GM21528 (cell line): ENCODE results near the gene TIGD1.
"Not testable (repeated sequence)": the region's sequence is repeated elsewhere in the genome, so short reads cannot be mapped to it uniquely, and the experiment has no call there.

ENCODE experiments used
- ATAC-seq: cut with Tn5 transposase; IDR thresholded peaks from one replicate; pipeline ENCODE4 v1.9.1; 2021; ENCODE audit warnings: mild to moderate bottlenecking, moderate library complexity; ENCODE audit not compliant: unreplicated experiment, low FRiP score

TIGD1 gene

GRCh38 chr2:232571026-232571474 is 20.7 kb upstream of the TIGD1 start:
- no peak for ATAC-seq

DNA sequence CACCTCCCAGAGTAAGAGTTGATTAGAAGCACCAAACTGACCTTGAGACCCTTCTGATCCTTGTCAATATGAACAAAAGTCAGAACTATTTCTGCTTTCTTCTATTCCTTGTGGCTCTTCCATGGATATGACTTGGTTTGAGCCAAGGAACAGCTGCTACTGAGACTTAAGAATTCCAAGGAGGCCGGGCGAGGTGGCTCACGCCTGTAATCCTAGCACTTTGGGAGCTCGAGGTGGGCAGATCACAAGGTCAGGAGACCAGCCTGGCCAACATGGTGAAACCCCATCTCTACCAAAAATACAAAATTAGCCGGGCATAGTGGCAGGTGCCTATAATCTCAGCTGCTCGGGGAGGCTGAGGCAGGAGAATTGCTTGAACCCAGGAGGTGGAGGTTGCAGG is 20.1 kb upstream of the TIGD1 start:
- not testable (repeated sequence) for ATAC-seq

GRCh38 chr2:232569541-232569940 is 19.2 kb upstream of the TIGD1 start:
- no peak for ATAC-seq

GRCh38 chr2:232568161-232568560 is 17.8 kb upstream of the TIGD1 start:
- ATAC-seq, result no peak

DNA sequence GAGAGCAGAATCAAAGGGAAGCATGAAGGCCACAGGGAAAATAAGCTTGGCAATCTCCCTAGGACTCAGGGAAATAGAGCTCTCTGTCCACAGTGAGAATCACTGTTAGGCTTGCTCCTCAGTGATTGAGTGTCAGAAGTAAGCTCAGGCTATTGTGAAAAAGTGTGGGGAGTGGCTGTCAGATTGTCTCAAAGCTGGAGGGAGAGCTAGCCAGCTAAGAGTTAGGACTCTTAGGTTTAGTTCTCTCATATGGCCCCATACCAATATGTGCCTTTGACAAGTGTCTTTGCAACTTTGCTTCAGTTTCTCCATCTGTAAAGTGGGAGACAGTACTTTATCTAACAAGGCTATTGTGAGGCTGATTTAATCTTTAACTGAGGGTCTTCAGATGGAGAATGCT is 17.4 kb upstream of the TIGD1 start:
- no peak for ATAC-seq

DNA sequence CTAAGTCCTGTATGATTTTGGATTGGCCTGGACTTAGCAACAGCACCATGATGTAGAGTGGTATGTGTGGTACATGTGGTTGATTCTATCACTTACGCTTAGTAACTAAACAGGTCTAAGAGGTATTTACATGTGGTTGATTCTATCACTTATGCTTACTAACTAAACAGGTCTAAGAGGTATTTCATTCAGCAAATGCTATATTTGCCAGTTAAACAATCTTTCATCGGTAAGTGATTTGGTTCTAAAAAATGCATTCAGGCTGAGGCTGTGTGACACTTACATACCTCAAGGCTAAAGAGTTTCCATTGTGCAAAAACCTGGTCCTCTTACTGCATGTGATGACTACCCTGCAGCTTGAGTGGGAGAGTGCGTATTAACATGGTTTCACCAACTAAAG is 13.2 kb upstream of the TIGD1 start:
- ATAC-seq, result no peak

GRCh38 chr2:232562515-232563151 is 12.3 kb upstream of the TIGD1 start:
- ATAC-seq, result no peak

- no peak for ATAC-seq
These were observed 6.1 kb upstream of the TIGD1 start for GRCh38 chr2:232556426-232556825.

DNA sequence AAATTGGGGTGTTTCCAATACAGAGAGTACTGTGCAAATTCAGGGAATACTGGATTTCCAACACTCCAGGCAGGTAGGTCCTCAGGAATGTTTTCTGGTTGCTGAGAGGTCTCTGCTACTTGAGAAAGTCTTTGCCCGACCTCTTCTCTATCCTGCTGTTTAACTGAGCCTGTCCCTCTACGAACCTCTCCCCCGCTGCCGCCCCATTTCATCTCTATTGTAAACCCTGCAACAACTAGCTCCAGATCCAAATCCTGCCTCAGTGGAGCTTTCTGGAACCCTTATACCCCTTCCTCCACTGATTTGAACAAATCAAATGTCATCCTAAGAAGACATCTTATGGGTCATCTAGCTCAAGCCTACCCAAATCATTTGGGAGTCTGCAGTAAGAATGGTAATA is 1.4 kb upstream of the TIGD1 start:
- ATAC-seq, result no peak

GRCh38 chr2:232551250-232551638 is 887 bp upstream of the TIGD1 start:
- no peak for ATAC-seq

GRCh38 chr2:232549655-232550353 is 553 bp downstream of the TIGD1 start:
- ATAC-seq, result no peak

- ATAC-seq, result no peak
These were observed 2.4 kb downstream of the TIGD1 start for GRCh38 chr2:232547991-232548390.

- ATAC-seq, result no peak
These were observed 4.6 kb downstream of the TIGD1 start for GRCh38 chr2:232545511-232546375.

GRCh38 chr2:232544674-232545073 is 5.7 kb downstream of the TIGD1 start:
- no peak for ATAC-seq

DNA sequence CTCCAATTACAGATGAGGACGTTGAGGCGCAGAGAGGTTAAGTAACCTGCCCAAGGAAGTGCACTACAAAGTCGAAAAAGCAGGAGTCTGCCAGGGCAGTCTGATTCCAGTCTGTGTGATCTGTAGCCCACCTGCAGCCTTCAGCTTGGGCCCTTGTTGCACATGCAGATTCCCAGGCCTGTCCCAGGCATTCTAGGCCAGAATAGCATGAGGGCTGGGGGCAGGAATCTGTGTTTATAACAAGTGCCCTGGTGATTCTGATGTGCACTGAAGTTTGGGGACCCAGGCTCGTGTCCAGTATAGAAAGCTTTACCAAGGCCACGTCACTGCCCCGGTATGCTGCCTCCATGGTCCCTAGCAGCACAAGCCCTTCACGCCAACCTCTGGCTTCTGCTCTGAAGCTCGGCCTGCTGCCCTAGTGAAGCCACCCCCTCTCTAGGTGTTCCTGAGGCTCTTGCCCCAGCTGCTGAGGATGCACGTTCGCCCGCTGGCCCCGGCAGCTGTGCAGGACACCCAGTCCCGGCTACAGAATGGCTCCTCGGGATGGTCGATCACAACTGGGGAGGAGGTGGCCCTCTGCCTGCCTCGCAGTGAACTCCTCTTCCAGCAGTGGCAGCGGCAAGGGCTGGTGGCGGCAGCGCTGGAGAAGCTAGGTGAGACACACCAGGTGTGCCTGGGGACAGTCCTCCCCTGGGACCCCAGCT is 6.3 kb downstream of the TIGD1 start:
- no peak for ATAC-seq

GRCh38 chr2:232543491-232543890 is 6.9 kb downstream of the TIGD1 start:
- no peak for ATAC-seq

DNA sequence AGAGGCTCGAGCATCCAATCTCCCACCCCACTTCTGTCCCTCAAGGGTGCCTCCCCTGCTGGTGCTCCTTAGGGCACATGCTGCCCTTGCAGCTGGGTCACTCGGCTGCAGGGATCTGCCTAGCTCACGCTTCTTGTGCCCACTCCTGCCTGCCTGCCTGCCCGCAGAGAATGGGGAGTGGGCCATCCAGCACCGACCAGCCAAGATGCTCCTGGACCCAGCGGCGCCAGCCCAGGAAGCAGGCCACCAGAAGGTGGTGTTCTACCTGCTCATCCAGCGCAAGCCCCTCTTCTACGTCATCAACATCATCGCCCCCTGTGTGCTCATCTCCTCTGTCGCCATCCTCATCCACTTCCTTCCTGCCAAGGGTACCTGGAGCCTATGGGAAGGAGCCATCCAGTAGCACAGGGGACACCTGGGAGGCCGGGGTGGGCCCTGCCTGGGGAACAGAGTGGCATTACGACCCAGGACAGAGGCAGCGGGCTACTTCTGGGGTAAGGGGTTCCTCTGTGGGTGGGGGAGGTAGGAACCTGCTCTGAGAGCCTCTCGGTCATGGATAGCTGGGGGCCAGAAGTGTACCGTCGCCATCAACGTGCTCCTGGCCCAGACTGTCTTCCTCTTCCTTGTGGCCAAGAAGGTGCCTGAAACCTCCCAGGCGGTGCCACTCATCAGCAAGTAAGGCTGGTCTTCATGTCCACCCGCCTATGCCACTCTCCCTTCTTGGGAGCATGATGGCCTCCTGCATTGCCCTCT is 7.5 kb downstream of the TIGD1 start:
- no peak for ATAC-seq

DNA sequence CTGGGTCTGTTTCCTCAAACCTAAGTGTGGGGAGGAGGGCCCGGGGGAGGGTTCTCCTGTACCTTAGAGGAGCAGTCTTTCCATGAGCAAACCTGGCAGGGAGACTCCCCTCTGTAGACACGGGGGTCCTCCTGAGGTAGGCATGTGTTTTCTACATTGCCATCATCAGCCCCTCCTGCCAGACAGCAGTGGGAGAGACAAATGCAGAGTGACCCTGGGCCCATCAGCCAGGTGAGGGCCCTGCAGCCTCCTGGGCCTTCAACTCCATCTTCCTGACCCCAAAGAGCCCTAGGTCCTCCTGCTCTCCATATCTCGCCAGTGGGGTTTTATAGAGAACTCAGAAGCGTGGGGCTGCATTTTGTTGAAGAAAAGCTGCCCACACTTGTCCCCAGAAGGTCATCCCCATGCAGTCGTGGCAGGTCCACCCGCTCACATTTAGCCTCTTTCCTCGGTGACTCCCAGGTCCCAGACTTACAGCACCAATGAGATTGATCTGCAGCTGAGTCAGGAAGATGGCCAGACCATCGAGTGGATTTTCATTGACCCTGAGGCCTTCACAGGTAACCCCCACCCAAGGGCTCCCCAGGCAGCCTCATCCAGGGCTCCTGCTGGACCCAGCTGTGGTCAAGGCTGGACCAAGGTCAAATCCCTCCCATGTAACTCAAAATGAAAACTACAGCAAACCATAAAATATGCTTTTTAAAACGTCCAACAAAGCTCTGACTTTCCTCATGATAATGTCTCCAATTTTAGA is 8.2 kb downstream of the TIGD1 start:
- no peak for ATAC-seq

- ATAC-seq, result no peak
These were observed 9.0 kb downstream of the TIGD1 start for GRCh38 chr2:232541195-232541960.
